Frontal cortex (tissue), 4 donors: Measurements from ENCODE around the gene SSPN. TPM values are rescaled to one million over a fixed set of nuclear protein-coding genes. Genes with fewer than 3 reads are reported as not detected.

Source experiments
- DNase-seq, 2 donors: peaks; one replicate each; pipeline ENCODE4 v3.0.0; 2012; ENCODE audit warnings: low spot score in 2 of 2
- FAIRE-seq: peaks from 2 replicates; lab custom pipeline; 2012; peaks lifted over from hg19 to GRCh38; lab: Jason Lieb, UNC
- total RNA-seq: library from RNA; depleted of rRNA; stranded (reverse); fragments of >200 nt; gene quantifications from one replicate; pipeline ENCODE4 v1.2.3, GENCODE V29; 2014
- donor health status: control.
- donor health status: control.
- donor health status: control.

Gene SSPN
- total RNA-seq, 1 donor from 2014 or later, result 4.1 TPM

- no peak for DNase-seq
- FAIRE-seq, result no peak
Observed at GRCh38 chr12:26278666-26279065, 83.3 kb downstream of the SSPN start.

GRCh38 chr12:26279091-26279490 lies 83.7 kb downstream of the SSPN start:
- FAIRE-seq (no peak), DNase-seq (no peak)

- FAIRE-seq (no peak), DNase-seq (no peak)
Observed at GRCh38 chr12:26279908-26280307, 84.5 kb downstream of the SSPN start.

- no peak for FAIRE-seq
Observed at GRCh38 chr12:26280869-26281268, 85.5 kb downstream of the SSPN start.

GRCh38 chr12:26281320-26281719 lies 85.9 kb downstream of the SSPN start:
- no peak for FAIRE-seq

More at GRCh38 chr12:26280869-26281268, 85.5 kb downstream of the SSPN start:
- DNase-seq, result no peak

GRCh38 chr12:26282339-26282940 lies 87.1 kb downstream of the SSPN start:
- DNase-seq (no peak), FAIRE-seq (no peak)

More at GRCh38 chr12:26281320-26281719, 85.9 kb downstream of the SSPN start:
- no peak for DNase-seq

- FAIRE-seq, result no peak
Observed at GRCh38 chr12:26283046-26283445, 87.7 kb downstream of the SSPN start.

GRCh38 chr12:26283617-26284016 lies 88.2 kb downstream of the SSPN start:
- FAIRE-seq, result no peak

More at GRCh38 chr12:26283046-26283445, 87.7 kb downstream of the SSPN start:
- DNase-seq, result no peak

GRCh38 chr12:26285401-26285800 lies 90.0 kb downstream of the SSPN start:
- FAIRE-seq, result no peak

More at GRCh38 chr12:26283617-26284016, 88.2 kb downstream of the SSPN start:
- no peak for DNase-seq

GRCh38 chr12:26286186-26286585 lies 90.8 kb downstream of the SSPN start:
- DNase-seq (no peak), FAIRE-seq (no peak)

More at GRCh38 chr12:26285401-26285800, 90.0 kb downstream of the SSPN start:
- no peak for DNase-seq

- no peak for FAIRE-seq
- no peak for DNase-seq
Observed at GRCh38 chr12:26287671-26288381, 92.5 kb downstream of the SSPN start.

GRCh38 chr12:26290565-26290964 lies 95.2 kb downstream of the SSPN start:
- DNase-seq, result no peak
- no peak for FAIRE-seq

GRCh38 chr12:26292596-26292995 lies 97.2 kb downstream of the SSPN start:
- FAIRE-seq (no peak), DNase-seq (no peak)

- DNase-seq (no peak), FAIRE-seq (no peak)
Observed at GRCh38 chr12:26293612-26294011, 98.2 kb downstream of the SSPN start.

- DNase-seq (no peak), FAIRE-seq (no peak)
Observed at GRCh38 chr12:26295001-26295400, 99.6 kb downstream of the SSPN start.

GRCh38 chr12:26297396-26298070 lies 102.2 kb downstream of the SSPN start:
- FAIRE-seq (no peak), DNase-seq (no peak)

GRCh38 chr12:26298785-26299621 lies 103.6 kb downstream of the SSPN start:
- DNase-seq (peak in 1 of 2 donors; percentile 12), FAIRE-seq (no peak)

GRCh38 chr12:26299751-26300150 lies 104.4 kb downstream of the SSPN start:
- FAIRE-seq, result no peak

More at GRCh38 chr12:26299751-26300150, 104.4 kb downstream of the SSPN start:
- no peak for DNase-seq
